ENCODE results near the gene DLX4. TPM values are rescaled to one million over a fixed set of nuclear protein-coding genes. Genes with fewer than 3 reads are reported as not detected.

DLX4 gene, protein sequence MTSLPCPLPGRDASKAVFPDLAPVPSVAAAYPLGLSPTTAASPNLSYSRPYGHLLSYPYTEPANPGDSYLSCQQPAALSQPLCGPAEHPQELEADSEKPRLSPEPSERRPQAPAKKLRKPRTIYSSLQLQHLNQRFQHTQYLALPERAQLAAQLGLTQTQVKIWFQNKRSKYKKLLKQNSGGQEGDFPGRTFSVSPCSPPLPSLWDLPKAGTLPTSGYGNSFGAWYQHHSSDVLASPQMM
- total RNA-seq, result not detected

DNA sequence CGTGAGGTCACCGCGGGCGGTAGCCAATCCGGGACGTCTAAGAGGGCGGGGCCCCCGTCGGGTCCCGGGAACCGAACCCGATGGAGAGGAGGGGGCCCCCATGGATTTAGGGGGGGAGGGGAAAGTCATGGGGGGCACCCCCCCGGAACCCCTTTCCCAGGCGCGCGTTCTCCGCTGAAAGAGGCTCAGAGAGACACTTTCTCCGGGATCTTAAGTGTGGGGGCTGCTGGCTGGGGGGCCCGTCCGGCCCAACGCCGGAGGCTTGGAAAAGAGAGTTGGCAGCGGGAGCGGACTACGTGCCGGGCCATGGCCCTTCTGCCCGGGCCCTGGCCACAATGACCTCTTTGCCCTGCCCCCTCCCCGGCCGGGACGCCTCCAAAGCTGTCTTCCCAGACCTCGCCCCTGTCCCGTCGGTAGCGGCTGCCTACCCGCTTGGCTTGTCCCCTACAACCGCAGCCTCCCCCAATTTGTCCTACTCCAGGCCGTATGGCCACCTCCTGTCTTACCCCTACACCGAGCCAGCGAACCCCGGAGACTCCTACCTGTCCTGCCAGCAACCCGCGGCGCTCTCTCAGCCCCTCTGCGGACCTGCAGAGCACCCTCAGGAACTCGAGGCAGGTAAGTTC lies at the start of gene DLX4:
DLX4 (plus strand) TSS at position 57 of the 626 bp plus-strand sequence; CDS start at position 336, 279 bp downstream.
- peak in 1 of 2 donors; percentile 54 for DNase-seq (ENCODE audit: low spot score in 2 of 2)
- no peak for FAIRE-seq

DNA sequence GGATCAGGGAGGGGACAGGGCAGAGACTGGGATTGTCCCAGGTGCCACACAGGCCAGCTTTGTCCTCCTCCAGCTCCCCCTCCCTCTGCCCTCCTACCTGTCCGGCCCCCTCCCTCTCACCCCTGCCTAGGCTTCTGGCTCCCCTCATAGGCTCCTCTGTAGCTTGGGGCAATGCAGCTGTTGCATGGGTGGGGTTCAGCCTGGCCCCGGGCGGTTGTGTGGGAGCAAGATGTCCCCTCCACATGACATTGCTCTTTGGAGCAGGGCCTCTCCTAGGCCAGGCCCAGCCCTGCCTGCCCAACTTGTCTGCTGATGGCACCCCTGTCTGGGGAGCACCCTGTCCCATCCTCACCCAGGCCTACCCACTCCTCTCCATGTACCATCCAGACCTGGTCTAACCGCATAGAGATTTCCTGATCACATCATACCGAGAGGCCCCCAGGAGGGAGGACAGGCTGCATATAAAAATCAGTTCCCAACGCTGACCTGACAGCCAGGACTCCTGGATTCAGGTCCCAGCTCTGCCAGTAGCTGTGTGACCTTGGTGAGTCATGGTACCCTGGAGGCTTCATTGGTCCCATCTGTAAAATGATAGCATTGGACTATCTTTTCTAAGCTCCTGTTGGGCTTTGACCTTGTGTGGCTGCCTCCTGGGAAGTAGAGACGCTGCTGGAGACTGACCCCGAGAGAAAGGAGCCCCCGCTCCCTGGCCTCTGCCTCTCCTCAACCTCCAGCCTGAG lies 48.8 kb upstream of the DLX4 start:
- FAIRE-seq (no peak), DNase-seq (ENCODE audit: low spot score in 2 of 2) (no peak)

DNA sequence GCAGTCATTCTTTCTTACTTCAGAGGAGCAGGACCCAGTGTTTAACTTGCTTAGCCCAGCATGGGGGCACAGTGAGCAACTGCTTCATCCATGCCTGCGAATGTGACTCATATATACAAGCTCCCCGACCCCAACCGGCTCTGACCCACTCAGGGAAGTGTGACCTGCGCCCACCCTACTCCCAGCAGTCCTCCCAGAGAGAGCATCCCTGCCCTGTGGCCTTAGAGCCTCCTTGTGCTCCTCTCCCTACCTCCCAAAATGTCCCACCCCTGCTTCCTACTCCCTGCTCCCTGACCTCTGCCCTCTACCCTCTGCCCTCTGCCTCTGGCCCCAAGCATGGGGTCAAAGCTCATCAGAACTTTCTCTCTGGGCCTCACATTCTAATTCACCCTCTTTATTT lies 46.9 kb upstream of the DLX4 start:
- FAIRE-seq (no peak), DNase-seq (ENCODE audit: low spot score in 2 of 2) (no peak)

DNA sequence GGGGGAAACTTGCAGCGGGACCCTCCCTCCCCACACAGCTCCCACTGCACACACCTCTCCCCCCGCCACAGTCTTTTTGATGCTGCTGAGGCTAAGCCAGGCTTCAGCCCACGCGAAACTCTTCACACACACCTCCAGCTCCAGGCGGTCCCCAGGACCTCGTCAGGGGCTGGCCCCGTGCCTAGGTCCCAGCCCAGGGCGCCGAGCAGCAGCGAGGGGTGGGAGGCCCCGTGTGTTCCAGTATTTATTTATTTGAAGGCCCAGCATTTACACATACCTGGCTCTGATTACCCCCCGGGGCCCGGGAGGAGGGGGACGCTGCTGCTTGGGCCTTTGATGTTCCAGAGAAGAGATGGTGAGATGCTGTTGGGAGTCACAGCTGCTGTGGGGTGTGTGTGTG lies 44.9 kb upstream of the DLX4 start:
- DNase-seq (ENCODE audit: low spot score in 2 of 2) (no peak), FAIRE-seq (no peak)

DNA sequence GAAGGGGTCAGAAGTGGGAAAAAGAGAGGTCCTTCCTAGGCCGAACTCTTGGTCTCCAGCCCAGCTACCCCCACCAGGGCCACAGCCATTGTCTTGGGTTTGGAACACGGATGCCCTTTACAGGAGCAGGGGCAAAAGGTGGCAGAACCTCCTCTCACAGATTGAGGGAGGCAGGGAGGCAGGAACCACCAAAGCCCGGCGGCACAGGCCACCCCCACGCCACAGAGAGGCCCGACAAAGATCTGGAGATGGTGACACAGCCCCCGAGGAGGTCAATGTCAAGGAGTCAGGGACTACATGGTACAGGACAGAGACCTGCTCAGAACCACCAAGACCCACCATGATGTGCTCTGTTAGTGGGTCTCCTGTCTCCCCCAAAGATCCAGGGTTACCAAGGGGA lies 44.4 kb upstream of the DLX4 start:
- no peak for DNase-seq (ENCODE audit: low spot score in 2 of 2)
- FAIRE-seq, result no peak

DNA sequence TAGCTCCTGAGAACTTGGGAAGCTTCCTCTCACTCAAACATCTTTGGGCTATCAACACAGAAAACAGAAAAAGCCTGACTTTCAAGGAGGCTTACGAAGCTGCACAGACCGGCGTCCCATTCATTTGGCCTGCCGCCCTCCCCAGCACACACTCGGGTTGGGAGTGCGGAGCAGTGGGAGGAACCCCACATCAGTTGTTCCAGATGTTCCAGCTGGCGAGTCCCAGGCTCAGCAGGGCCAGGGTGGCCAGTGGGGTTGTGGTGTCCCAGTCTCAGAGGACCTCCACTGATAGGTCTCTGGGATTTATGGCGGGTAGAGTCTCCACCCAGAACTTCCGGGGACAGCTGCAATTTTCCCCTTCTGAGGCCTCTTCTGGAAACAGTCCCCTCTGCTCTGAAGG lies 43.1 kb upstream of the DLX4 start:
- FAIRE-seq (no peak), DNase-seq (ENCODE audit: low spot score in 2 of 2) (no peak)

DNA sequence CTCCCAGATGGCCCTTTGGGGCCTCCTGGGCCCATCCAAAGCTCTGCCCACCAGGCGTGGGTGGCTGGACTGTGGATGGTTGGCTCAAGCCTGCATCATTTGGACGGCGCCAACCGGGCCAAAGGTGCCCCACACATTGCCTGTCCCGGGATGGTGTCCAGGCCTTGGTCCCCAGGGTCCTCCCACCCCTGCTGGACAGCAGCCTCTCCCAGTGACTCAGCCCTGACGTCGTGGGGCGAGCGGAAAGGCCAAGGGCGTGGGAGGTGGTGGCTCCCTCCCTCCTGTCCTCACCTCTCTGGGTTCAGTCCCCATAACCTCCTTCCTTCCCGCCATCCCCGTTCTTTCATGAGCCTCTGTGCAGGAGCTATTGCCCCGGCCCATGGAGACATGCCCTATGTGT lies 42.1 kb upstream of the DLX4 start:
- DNase-seq (ENCODE audit: low spot score in 2 of 2) (no peak), FAIRE-seq (no peak)

DNA sequence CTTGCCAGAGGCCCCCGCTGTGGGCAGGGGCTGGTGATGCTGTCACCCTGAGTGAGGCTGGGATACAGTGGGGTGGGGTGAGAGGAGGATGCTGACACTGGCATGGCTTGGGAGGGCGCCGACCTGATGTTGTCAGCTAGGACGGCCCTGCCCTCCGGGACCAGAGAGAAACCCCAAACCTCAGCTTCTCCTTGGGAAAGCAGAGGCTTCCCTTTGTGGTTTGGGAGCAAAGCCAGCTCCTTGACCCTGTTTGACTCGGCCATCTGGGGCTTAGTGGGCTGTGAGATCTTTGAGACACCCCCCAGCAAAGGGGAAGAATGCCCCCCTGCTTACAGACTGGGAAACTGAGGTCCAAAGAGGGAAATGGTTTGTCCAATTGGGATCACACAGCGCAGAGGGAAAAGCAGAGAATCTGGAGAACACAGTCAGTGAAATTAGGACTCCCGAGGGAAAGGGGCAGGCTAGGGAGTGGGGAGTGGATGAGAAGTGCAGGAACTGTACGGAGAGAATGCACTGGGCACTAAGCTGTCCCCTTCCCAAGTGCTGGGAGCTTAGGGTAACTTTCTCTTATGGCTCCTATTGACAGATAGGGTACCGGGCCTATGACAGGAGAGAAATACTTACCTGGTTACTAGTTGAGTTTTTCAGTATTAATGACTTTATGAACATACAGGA lies 40.7 kb upstream of the DLX4 start:
- DNase-seq (ENCODE audit: low spot score in 2 of 2), result no peak
- FAIRE-seq, result no peak

DNA sequence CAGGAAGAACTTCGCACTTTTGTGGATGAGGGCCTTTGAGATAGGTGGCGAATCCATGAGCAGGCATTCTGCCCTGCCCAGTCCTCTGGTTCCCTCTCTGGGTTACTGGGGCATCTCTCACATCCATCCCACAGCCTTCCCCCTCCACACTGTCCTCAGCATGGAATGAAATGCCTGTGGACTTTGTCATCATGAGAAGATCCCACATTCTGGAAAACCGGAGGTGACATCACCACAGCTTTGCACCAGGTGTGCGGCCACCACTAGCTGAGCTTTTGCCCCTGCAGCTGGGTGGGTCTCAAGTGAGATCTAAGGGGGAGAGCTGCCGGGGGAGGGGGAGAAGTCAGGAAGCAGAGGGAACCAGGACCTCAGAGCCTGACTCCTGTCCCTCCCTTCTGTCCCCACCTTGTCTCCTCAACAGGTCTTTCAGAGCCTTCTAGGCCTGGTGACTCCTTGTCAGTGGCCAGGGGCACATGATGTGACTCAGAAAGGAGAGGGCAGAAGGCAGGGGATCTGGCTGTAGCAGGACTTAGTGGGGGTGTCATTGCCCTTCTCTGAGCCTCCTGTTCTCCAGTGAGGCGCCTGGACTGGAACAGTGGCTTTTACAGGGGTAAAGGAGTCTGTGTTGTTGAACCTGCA lies 40.0 kb upstream of the DLX4 start:
- DNase-seq (ENCODE audit: low spot score in 2 of 2) (no peak), FAIRE-seq (no peak)

DNA sequence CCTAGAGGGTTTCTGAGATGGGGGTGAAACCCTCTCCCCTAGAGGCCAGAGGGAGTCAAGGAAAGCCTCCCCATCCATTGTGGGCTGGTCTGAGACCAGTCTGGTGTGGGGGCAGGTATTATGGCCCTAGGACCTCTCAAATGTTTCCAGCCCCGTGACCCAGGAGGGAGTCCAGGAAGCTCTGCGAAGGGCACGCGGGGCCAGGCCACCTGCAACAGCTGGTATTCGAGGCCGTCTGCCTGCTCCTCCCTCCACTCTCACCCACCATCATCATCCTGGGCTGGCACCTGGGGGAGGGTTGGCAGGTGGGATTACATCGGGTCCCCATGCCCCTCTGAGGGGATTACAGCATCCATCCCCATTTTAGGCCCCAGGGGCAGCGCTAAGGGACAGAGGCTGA lies 38.1 kb upstream of the DLX4 start:
- no peak for DNase-seq (ENCODE audit: low spot score in 2 of 2)
- no peak for FAIRE-seq

DNA sequence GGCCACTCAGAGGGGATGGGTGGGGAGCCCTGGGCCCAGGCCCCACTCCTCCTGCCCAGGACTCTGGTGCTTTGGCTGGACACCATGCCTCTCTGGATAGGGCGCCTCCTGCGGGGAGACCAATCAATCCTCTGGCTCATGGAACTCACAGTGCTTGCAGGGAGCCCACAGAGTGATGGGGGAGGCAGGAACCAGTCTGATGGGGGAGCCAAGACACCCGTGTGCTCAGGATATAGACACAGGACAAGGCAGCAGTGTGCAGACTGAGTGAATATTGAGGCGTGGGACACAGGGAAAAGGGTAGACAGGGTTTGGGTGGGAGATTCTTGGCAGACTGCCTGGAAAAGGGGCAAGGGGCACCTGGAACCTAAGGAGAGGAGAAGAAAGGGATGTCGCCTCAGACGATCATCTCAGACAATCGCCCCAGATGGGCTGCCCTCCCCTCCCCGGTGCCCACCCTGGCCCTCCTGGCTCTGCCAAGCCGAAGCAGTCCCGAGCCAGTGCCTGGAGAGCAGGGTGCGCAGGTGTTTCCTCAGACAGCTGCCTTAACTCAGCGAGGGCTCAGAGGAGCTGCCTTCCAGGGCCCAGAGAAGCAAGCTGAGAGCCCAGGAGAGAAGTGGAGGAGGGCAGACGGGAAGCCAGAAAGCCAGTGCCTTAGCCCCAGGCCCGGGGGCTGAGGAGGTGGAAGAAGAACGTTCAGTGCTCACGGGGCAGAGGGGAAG lies 37.4 kb upstream of the DLX4 start:
- DNase-seq (ENCODE audit: low spot score in 2 of 2) (no peak), FAIRE-seq (no peak)

DNA sequence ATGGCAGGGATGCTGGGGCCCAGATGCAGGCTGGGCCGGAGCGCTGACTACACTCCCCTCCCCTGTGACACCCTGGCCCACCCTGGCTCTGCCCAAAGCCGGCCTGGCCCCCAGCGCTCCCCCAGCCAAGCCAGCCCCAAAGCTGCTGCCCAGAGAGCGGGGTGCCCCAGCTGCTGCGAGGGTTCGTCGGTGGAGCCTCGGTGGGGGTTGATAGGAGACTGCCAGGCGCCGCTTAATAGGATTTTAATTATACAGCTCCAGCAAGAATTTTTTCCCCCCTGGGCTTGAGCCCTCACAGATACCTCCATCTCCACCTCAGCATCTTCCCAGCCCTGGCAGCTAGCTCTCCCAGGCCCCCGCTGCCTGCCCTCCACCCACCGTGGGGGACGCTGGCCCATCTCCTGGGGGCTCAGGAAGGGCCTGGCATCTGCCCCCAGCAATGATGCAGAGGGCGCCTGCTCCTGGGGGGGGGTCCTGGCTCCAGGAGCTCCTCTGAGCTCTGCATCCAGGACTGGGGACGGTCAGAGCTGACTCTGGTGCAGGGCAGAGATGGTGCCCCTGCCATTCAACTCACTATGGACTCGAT lies 36.8 kb upstream of the DLX4 start:
- FAIRE-seq (no peak), DNase-seq (ENCODE audit: low spot score in 2 of 2) (no peak)

DNA sequence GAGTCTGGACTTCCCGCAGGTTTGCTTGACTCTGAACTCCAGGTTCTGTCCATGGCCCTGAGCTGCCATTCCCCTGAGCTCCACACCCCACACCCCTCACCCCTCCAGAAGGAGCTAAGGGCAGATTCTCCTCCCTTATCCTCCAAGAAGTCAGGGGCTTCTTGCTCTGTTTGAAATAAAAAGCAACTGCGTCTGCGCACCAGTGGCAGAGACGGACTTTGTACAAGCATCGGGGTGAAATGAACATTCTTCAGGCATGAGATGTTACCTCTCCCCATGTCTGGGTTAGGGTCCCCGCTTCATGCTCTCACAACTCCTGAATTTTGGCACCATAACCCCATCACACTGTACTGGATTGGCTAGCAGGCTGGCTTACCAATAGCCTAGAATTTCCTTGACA lies 36.1 kb upstream of the DLX4 start:
- DNase-seq (ENCODE audit: low spot score in 2 of 2) (no peak), FAIRE-seq (no peak)

DNA sequence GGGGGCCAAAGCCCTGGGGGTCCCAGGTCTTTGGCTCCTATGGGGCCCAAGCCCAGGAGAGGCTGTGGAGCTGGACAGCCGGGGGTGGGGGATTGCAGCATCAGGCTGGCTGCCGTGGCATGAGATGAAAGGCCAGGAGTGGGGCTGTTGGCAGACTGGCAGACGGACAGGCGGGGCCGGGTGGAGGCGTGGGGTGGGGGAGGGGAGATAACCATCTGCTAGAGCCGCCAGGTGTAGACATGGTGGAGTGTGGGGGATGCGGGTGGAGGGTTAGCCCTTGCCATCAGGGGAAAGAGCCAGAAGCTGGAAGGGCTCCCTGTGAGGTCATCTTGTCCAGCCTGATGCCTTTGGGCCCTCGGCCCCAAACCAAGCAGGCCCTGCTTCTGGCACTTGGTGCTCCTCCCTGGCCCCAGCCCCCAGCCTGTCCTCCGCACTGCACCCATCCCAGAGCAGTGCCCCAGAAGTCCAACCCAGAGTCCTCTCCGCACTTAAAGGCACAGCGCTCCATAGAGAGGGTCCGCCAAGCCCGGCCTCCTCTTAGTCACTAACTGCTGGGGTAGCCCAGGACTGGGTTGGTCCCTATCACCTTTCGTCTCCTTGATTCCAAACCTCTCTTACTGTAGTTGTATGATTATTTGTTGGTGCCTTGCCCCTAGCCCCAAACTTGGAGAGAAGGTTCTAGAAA lies 33.3 kb upstream of the DLX4 start:
- FAIRE-seq, result no peak

DNA sequence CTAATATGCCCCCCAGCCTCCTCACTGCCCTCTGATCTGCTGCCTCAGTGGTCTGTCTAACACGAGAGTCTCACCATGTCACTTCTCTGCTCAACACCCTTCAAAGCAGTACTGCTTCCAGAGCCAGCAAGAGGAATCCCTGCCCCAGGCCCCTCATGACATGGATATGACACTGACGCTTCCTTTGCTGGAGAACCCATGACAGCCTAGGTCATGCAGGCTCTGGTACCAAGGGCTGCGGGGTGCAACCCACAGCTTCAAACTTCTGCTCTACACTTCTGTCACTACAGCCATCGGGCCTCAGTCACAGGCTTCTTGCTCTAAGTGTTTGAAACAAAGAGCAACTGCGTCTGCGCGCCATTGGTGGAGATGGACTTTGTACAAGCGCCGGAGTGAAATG lies 32.6 kb upstream of the DLX4 start:
- DNase-seq (ENCODE audit: low spot score in 2 of 2), result no peak
- FAIRE-seq, result no peak

More for the DNA sequence above, 33.3 kb upstream of the DLX4 start:
- DNase-seq (ENCODE audit: low spot score in 2 of 2), result no peak

DNA sequence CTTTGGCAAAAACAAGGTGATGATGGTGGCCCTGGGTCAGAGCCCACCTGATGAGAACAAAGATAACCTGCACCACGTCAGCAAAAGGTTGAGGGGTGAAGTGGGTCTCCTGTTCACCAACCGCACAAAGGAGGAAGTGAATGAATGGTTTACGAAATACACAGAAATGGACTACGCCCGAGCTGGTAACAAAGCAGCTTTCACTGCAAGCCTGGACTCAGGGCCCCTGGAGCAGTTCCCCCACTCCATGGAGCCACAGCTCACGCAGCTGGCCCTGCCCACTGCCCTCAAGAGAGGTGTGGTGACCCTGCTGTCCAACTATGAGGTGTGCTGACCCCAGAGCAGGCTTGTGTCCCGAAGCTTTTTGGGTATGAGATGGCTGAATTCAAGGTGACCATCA lies 29.7 kb upstream of the DLX4 start:
- no peak for DNase-seq (ENCODE audit: low spot score in 2 of 2)
- FAIRE-seq, result no peak

DNA sequence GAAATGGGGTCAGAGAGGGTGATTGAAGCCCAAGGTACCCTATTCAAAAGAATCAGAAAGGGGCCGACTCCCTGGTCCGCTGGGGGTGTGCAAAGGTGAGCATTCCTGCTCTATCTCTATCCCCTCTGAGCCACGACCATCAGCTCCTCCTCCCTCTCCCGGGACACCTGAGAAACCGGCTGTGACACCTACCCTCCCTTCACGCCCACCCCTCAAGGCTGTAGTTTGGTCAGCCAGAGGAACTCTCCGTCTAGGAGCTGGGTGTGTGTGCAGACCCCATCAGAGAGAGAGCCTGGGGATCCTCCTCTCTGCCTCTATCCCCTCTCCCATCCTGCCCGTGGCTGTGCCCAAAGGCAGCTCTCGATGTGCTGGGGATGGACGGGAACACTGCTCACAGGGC lies 27.6 kb upstream of the DLX4 start:
- FAIRE-seq (no peak), DNase-seq (ENCODE audit: low spot score in 2 of 2) (no peak)

DNA sequence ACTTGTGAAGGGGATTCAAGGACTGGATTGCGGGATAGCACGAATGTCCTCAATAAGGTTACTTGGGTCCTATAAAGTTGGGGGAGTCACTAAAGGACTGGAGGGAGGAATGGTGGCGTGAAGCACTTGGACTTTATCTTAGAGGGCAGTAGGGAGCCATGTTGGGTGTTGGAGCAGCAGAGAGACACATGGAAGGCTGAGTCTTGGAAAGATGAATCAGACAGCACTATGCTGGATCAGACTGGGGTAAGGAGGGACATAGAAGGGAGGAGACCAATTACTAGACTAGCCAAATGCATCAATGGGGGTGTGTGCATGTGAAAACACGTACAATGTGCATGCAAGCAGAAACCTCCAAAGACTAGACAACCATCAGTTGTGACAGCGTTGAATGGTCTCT lies 26.0 kb upstream of the DLX4 start:
- no peak for FAIRE-seq
- DNase-seq (ENCODE audit: low spot score in 2 of 2), result no peak

DNA sequence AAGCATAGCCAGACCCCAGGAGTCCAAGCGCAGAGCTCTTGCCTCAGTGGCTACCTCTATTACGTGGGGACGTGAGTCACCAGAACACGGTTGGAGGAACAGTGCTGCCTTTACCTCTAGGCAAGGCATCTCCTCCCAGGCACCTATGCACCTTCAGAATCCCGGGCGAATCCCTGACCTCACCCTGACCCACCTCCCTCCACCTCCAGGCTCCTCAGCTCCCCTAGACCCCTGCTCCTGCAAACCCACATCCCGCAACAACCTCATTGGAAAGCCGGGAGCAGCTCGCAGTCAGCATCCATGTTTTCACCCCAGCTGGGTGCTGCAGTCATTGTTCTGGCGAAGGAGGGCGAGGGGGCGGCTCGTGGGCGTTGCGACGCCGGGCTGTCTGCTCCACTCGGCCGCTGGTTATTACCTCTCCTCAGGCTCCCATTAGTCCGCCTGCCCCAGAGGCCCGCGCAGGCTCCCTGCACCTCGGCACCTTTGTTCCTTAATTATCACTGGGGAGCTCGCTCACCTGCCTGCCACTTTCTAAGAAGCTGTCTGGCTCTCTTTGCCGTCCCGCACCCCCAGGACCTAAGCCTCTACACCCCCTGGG lies 24.6 kb upstream of the DLX4 start:
- no peak for FAIRE-seq
- no peak for DNase-seq (ENCODE audit: low spot score in 2 of 2)

All from frontal cortex (tissue), 4 donors.